Endothelial cell of hepatic sinusoid (primary cell): Measurements from ENCODE around the gene GPN3.

Source experiments
- in situ Hi-C: cut with HindIII; loops from 2 replicates; pipeline ENCODE4 v1.10.0; 2017; ENCODE audit warnings: low sequenced_read_pairs

Gene GPN3

GRCh38 chr12:110468214-110469048 is at the start of gene GPN3, which contains the start of gene FAM216A:
Gene GPN3 (minus strand): TSS chr12:110468257. CDS start chr12:110468203, 54 bp downstream.
Gene FAM216A (plus strand): TSS chr12:110468845. CDS start chr12:110468876, 31 bp downstream.
- in situ Hi-C loops: loop anchor here (5.0 to 10.0 kb wide), 2 partner anchors 84 to 134 kb away; no protein-coding TSS in a partner anchor

GRCh38 chr12:110516995-110517394 is 48.9 kb upstream of the GPN3 start:
- in situ Hi-C loops: no loop called here

GRCh38 chr12:110514363-110514762 is 46.3 kb upstream of the GPN3 start:
- in situ Hi-C loops: no loop called here

- in situ Hi-C loops: no loop called here
Observed at GRCh38 chr12:110513842-110514241, 45.8 kb upstream of the GPN3 start.

GRCh38 chr12:110508071-110508586 is 40.1 kb upstream of the GPN3 start:
- in situ Hi-C loops: loop anchor here (10.0 kb wide), 1 partner anchor 123 kb away; no protein-coding TSS in a partner anchor

- in situ Hi-C loops: loop anchor here (10.0 kb wide), 1 partner anchor 121 kb away; no protein-coding TSS in a partner anchor
Observed at GRCh38 chr12:110505332-110505731, 37.3 kb upstream of the GPN3 start.

GRCh38 chr12:110503432-110503831 is 35.4 kb upstream of the GPN3 start:
- in situ Hi-C loops: loop anchor here (10.0 kb wide), 1 partner anchor 119 kb away; no protein-coding TSS in a partner anchor

GRCh38 chr12:110501752-110502738 is 34.0 kb upstream of the GPN3 start, which contains the start of the genes RAD9B and VPS29:
Gene RAD9B (plus strand): TSS chr12:110502331. CDS start chr12:110502338, 7 bp downstream.
Gene VPS29 (minus strand): TSS chr12:110502111. CDS start chr12:110502051, 60 bp downstream.
- in situ Hi-C loops: loop anchor here (10.0 kb wide), 1 partner anchor 117 kb away; no protein-coding TSS in a partner anchor

GRCh38 chr12:110501399-110501751 is 33.3 kb upstream of the GPN3 start:
- in situ Hi-C loops: loop anchor here (10.0 kb wide), 1 partner anchor 117 kb away; no protein-coding TSS in a partner anchor

- in situ Hi-C loops: no loop called here
Observed at GRCh38 chr12:110498984-110499706, 31.1 kb upstream of the GPN3 start.

GRCh38 chr12:110475426-110475825 is 7.4 kb upstream of the GPN3 start:
- in situ Hi-C loops: no loop called here

- in situ Hi-C loops: loop anchor here (5.0 to 10.0 kb wide), 2 partner anchors 83 to 134 kb away; no protein-coding TSS in a partner anchor
Observed at GRCh38 chr12:110467847-110468213, 227 bp downstream of the GPN3 start.

- in situ Hi-C loops: loop anchor here (5.0 to 10.0 kb wide), 2 partner anchors 82 to 136 kb away; no protein-coding TSS in a partner anchor
Observed at GRCh38 chr12:110466791-110467190, 1.3 kb downstream of the GPN3 start.

- in situ Hi-C loops: loop anchor here (5.0 to 10.0 kb wide), 2 partner anchors 81 to 137 kb away; no protein-coding TSS in a partner anchor
Observed at GRCh38 chr12:110465765-110466164, 2.3 kb downstream of the GPN3 start.

- in situ Hi-C loops: loop anchor here (5.0 to 10.0 kb wide), 2 partner anchors 80 to 137 kb away; no protein-coding TSS in a partner anchor
Observed at GRCh38 chr12:110465024-110465423, 3.0 kb downstream of the GPN3 start.

- in situ Hi-C loops: loop anchor here (10.0 kb wide), 1 partner anchor 76 kb away; no protein-coding TSS in a partner anchor
Observed at GRCh38 chr12:110461189-110461588, 6.9 kb downstream of the GPN3 start.

GRCh38 chr12:110458756-110459155 is 9.3 kb downstream of the GPN3 start:
- in situ Hi-C loops: no loop called here

- in situ Hi-C loops: no loop called here
Observed at GRCh38 chr12:110453569-110454296, 14.3 kb downstream of the GPN3 start.

GRCh38 chr12:110451263-110451662 is 16.8 kb downstream of the GPN3 start:
- in situ Hi-C loops: no loop called here
